Fibroblast of the aortic adventitia (primary cell): ENCODE results near the gene P3R3URF. TPM values are rescaled to one million over a fixed set of nuclear protein-coding genes. Genes with fewer than 3 reads are reported as not detected.

Source experiments
- DNase-seq: peaks from one replicate; pipeline ENCODE4 v3.0.0-alpha.2; 2010; ENCODE audit warnings: low read depth
- H3K4me3 ChIP-seq: 2 replicates; pipeline ENCODE4 v1.5.1; 2011; ENCODE audit warnings: low read depth, mild to moderate bottlenecking, control low read depth, low read length, moderate library complexity
- small RNA-seq: library from RNA; depleted of rRNA; stranded (forward); fragments of <200 nt; gene quantifications from one replicate; pipeline ENCODE3, GENCODE V24; 2012
- total RNA-seq: library from RNA; depleted of rRNA; stranded (reverse); fragments of >200 nt; gene quantifications from 2 replicates; pipeline ENCODE4 v1.2.3, GENCODE V29; 2012; ENCODE audit warnings: low replicate concordance
- TF ChIP-seq, protein P1 (sequence below): IDR thresholded peaks from 2 replicates; pipeline ENCODE4 v1.5.1; 2011; ENCODE audit warnings: mild to moderate bottlenecking, low read length, control low read depth, inconsistent platforms; ENCODE audit not compliant: insufficient read depth

P3R3URF gene
- total RNA-seq, 1 donor: not detected

DNA sequence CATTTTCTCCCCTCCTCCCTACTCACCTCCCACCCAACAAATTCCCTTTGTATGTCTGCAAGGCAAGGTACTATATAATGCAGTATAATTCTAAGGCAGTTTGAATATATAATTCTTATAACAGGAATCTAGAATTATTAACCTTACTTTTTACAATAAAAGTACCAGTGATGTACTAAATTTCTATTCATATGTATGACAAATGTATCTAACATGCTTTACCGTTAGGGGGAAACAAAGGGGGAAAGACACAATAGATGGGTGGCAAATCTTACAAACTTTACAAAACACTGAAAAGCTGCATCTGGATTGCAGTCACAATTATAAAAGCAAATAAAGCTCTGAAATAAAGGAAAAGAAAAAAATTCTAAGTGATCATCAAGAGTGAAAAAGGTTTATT, 46.2 kb downstream of the P3R3URF start:
- peak overlapping the region; percentile 75 for H3K4me3 ChIP-seq
- DNase-seq: no peak
- TF ChIP-seq, protein P1, sequence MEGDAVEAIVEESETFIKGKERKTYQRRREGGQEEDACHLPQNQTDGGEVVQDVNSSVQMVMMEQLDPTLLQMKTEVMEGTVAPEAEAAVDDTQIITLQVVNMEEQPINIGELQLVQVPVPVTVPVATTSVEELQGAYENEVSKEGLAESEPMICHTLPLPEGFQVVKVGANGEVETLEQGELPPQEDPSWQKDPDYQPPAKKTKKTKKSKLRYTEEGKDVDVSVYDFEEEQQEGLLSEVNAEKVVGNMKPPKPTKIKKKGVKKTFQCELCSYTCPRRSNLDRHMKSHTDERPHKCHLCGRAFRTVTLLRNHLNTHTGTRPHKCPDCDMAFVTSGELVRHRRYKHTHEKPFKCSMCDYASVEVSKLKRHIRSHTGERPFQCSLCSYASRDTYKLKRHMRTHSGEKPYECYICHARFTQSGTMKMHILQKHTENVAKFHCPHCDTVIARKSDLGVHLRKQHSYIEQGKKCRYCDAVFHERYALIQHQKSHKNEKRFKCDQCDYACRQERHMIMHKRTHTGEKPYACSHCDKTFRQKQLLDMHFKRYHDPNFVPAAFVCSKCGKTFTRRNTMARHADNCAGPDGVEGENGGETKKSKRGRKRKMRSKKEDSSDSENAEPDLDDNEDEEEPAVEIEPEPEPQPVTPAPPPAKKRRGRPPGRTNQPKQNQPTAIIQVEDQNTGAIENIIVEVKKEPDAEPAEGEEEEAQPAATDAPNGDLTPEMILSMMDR: no peak

DNA sequence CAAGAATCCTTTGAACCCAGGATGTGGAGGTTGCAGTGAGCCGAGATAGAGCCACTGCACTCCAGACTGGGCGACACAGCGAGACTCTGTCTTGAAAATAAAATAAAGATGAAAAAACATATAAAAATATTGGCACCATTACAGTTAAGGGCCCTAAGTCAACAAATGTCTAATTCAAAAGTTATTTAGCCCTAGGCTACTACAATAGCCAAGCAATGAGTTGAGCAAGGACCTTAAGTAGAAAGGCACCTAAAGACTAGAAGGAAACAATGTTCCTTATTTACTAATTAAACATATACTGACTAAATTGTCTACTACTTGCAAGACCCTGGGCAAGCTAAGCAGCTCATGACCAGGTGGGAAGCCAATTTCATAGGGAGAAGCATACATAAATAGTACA, 47.9 kb downstream of the P3R3URF start:
- H3K4me3 ChIP-seq: no peak overlapping the region
- TF ChIP-seq, protein P1: no peak
- DNase-seq: no peak

Small RNA genes lying within 50 kb of the gene (small RNA-seq; reads per million reads assigned to genes)
- not detected for gene AL672043.1

Other genes with a start within 250 kb of the P3R3URF start
- gene PIK3R3, start 43.9 kb downstream of the P3R3URF start, total RNA-seq: 5.0 and 6.1 TPM in 2 replicates
- gene TSPAN1, start 1.4 kb downstream of the P3R3URF start, total RNA-seq: 0.81 TPM in 1 of 2 replicates, not detected in the other
- 5.6 and 43.2 TPM in 2 replicates for gene POMGNT1, start 21.9 kb upstream of the P3R3URF start, total RNA-seq
- gene LURAP1, start 26.8 kb upstream of the P3R3URF start, total RNA-seq: 3.4 and 6.5 TPM in 2 replicates
- 0.90 and 9.7 TPM in 2 replicates for gene RAD54L, start 71.3 kb upstream of the P3R3URF start, total RNA-seq
- 40.9 and 66.4 TPM in 2 replicates for gene LRRC41, start 127.1 kb upstream of the P3R3URF start, total RNA-seq
- 595 and 603 TPM in 2 replicates for gene UQCRH, start 127.2 kb upstream of the P3R3URF start, total RNA-seq
- 15.9 and 20.6 TPM in 2 replicates for gene NSUN4, start 164.3 kb upstream of the P3R3URF start, total RNA-seq
- 0.18 and 0.65 TPM in 2 replicates for gene FAAH, start 217.8 kb upstream of the P3R3URF start, total RNA-seq